Activated effector memory CD4-positive, alpha-beta T cell treated with anti-CD3 and anti-CD28 coated beads, Interleukin-2, amount 50 U/mL, for 16 hours (primary cell): ENCODE measurements around the gene UPK1B.
A peak's percentile ranks its signal among the peaks of the same experiment; 100 is the strongest.
"Not testable (repeated sequence)": the region's sequence is repeated elsewhere in the genome, so short reads cannot be mapped to it uniquely, and the experiment has no call there.

Experiments
- DNase-seq: peaks from one replicate; pipeline ENCODE4 v3.0.0-alpha.2; 2020

UPK1B gene

GRCh38 chr3:119227070-119227850, 53.9 kb downstream of the UPK1B start:
- DNase-seq, result no peak

DNA sequence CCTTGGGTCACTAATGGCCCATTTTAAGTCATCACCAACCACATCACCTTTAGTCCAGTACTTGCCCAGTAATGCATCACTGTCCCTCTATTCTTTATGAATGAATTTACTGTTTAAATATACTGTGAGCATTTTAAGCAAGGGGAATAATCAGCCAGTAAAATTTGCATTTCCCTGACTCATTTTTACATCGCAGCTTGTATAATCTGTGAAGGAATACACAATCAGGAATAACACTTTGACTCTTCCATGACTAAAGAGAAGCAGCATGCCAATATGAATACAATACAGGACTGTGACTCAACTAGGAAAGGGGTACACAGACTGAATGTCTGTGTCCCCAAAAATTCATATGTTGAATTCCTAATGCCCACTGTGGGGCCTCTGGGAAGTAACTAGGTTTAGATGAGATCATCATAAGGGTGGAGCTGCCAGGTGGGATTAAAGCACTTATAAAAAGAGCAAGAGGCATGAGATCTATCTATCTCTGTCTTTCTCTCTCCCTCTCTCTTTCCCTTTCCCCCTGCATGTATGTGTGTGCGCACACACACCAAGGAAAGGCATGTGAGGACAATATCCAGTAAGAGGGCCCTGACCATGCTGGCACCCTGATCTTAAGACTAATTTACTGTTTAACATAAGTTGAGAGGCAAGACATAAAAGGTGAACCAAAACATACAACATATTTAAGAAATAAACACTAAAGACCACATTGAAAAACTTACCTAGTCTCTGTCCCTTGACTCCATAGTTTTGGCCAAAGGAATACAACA, 55.2 kb downstream of the UPK1B start:
- DNase-seq, result no peak

DNA sequence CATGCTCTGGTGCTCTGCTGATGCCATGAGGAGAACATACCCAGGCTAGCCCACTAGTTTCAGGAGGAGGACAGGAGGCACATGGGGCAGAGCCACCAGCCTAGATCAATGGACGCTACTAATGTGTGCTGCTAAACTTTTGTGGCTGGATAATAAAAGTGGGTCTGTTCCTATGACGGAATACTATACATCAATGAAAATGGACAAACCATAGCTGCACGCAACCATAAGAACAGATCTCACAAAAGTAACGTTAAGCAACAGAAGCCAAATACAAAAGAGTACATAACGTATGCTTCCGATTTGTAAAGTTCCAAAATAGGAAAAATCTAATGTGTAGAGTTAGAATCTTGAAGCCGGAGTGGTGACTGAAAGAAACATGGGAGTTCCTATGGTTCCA, 55.8 kb downstream of the UPK1B start:
- DNase-seq, result no peak

DNA sequence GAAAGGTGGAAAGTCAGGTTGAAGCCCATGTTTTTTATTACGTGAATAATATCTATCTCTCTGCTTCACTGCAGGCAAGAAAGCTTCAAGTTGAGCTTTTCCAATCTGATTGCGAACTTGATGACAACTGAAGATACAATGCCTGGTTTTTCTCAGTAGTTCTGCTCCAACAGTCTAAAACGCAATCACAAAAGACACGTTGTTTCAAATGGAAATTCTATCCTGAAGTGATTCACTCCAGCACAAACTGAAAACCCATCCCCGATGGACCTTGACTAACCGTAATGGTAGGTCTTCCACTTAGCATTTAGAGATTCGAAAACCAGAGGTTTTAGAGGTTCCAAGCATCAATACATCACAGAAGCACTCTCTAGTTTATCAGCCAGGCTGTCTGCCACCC, 56.7 kb downstream of the UPK1B start:
- DNase-seq, result no peak

DNA sequence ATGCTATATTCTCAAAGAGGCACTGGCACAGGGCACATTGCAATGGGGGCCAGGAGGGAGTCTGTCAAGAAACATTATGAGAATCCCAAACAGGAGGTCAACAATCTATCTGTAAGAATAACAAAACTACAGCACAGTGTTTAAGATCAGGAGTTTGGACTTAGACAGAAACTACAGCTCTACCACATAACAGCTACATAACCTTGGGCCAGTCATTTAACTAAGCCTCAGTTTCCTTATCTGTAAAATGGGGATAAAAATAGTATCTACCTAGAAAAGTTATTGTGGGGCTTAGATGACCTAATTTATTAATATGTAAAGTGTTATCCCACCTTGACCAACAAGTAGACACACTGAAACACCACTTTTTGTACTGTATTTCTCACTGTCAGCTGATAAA, 57.3 kb downstream of the UPK1B start:
- no peak for DNase-seq

DNA sequence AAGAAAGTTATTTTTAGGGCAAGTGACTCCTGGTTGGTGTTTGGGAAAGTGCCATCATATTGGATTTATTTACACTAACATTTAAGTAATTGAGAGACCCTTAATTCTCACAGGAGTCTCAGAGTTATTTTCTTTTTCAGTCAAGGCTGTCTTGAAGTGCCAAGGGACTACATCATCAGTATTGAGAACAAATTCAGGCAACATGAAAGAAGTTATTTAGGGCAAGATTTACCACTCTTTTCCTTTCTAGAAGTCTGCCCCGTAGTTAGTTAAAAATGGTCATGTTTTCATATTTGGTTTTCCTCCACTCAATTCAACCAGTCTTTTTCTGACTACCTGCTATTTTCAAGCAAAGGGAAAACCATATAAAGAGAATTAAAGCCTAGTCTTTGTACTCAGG, 61.2 kb downstream of the UPK1B start:
- DNase-seq, result no peak

GRCh38 chr3:119235151-119235550, 61.8 kb downstream of the UPK1B start:
- no peak for DNase-seq

GRCh38 chr3:119236756-119237155, 63.4 kb downstream of the UPK1B start:
- no peak for DNase-seq

- DNase-seq, result no peak
Observed at GRCh38 chr3:119237299-119237698, 63.9 kb downstream of the UPK1B start.

GRCh38 chr3:119238363-119238762, 65.0 kb downstream of the UPK1B start:
- DNase-seq, result no peak

DNA sequence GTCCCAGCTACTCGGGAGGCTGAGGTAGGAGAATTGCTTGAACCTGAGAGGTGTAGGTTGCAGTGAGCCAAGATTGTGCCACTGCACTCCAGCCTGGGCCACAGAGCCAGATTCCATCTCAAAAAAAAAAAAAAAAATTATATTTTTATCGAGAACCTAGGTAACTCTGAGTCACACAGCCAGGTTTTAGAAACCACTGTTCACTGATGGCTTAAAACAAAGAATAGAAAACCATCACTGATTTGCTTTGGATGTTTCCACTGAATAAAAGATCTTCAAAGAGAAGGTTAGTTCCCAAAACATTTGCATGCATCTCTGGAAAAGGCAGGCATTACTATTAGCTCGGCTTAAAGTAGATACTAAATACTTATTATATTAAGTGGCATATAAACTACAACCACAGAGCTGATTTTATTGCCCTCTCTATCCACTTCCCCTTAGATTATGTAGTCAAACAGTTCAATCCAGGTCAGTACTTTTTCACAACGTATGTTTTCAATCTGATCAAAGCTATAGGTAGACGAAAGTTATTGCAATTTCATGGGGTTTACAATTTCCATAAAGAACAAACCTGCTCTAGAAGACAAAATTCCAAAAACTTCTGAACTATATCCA, 65.9 kb downstream of the UPK1B start:
- DNase-seq, result no peak

DNA sequence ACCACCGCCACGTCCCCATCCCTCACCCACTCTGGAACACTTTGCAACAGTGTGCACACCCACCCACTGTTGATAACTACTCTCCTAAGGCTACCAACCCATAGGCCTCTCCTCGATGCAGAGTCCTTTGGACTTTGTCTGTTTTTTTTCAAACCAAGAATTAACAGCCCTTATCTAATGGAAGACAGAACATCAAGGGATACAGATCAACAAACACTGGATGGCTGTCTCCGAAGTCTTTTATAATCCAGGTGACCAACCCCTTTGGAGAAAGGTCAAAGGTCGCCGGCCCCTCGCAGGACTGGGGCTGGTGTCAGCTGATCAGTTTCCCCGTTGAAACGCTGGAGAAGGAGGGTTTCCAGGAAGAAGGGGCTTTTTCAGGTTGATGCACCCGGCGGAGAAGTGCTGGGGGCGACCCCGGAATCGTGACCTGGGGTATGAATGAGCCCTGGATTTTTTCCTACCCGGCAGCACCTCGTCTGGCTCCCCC, 66.7 kb downstream of the UPK1B start:
- DNase-seq, result no peak

- DNase-seq, result peak; percentile 89
Observed at GRCh38 chr3:119240591-119241434, 67.4 kb downstream of the UPK1B start, which contains the start of gene B4GALT4. TSS of gene B4GALT4 (minus strand) at chr3:119240878. CDS start at chr3:119230099, 10,779 bp downstream.

GRCh38 chr3:119242387-119243057, 69.1 kb downstream of the UPK1B start:
- not testable (repeated sequence) for DNase-seq

- not testable (repeated sequence) for DNase-seq
Observed at GRCh38 chr3:119243058-119243529, 69.7 kb downstream of the UPK1B start.

- no peak for DNase-seq
Observed at GRCh38 chr3:119243712-119244111, 70.3 kb downstream of the UPK1B start.

GRCh38 chr3:119245778-119246177, 72.4 kb downstream of the UPK1B start:
- DNase-seq, result no peak
